Fibroblast of peridontal ligament (primary cell): ENCODE measurements around the gene UPB1.

Experiments
- DNase-seq: peaks from one replicate; pipeline ENCODE4 v3.0.0-alpha.2; 2010; ENCODE audit errors: extremely low read depth

The UPB1 gene

DNA sequence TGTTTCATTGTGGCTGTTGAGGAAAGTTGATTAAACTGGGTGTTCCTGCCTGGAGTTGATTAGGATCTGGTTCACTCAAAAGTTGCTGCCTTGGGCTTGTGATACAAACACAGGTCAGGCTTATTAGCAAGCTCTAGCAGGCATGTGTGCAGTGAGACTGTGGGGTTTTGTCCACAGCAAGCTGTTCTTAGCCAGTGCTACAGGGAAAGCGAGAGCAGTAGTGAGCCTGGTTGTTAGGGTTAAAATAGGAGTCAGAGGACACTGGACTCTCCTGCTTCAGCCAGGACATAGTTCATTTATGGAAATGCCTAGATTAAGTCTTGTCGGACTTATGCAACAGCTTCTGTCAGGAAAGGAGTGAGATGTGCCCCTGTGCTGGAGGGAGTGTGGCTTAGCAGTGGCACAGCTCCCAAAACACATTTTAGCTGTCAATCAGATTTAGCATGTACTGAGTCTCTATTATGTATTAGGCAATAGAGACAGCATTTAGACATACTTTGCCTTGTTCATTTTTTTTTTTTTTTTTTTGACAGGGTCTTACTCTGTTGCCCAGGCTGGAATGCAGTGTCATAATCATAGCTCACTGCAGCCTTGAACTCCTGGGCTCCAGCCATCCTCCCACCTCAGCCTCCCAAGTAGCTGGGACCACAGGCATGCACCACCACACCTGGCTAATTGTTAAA, 69.4 kb downstream of the UPB1 start:
- peak; percentile 29 for DNase-seq

GRCh38 chr22:24565077-24565476, 69.9 kb downstream of the UPB1 start:
- no peak for DNase-seq

- DNase-seq: no peak
Measured at GRCh38 chr22:24566899-24567511, 71.9 kb downstream of the UPB1 start.

DNA sequence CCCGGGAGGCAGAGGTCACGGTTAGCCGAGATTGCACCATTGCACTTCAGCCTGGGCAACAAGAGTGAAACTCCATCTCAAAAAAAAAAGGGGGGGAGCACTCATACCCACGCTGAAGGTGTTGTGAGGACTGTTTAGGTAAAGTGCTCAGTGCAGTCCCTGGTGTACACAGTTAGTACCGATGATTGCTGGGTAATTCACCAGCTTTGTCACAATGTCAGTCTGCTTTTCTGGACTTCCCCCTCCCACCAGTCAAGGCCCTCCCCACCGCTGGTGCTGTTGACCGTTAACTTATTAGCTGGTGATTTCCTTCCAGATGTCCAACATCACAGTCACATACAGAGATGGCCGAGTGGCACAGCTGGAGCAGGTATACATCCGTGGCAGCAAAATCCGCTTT, 72.5 kb downstream of the UPB1 start:
- no peak for DNase-seq

DNA sequence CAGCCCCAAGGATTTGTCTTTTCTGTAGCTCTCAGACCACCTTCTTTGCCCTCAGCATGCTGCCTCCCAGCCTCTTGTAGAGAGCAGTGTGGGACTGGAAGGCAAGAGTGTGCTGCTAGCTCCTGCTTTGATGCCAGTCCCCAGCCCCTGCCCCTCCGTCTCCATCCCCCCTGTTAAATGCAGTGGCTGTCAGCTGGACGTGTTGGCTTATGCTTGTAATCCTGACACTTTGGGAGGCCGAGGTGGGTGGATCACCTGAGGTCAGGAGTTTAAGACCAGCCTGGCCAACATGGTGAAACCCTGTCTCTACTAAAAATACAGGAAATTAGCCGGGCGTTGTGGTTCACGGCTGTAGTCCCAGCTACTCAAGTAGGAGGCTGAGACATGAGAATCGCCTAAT, 76.1 kb downstream of the UPB1 start:
- no peak for DNase-seq

DNA sequence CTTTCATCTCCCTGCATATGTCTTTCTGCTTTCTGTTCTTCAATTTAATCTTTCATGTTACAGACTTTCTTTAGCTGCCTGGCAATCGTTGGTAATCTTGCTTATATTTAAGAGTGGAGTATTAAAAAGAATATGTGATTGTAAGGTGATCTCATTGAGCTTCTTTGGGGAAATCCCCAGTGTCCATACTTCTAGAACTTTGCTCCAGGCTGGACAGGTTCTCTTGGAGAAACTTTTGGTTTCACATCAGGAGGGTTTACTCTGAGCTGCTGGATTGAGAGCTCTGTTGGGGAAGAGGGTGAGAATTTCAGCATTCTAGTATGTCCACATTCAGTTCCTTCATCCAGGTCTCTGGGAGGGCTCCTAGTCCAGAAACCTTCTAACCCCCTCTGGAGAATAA, 81.6 kb downstream of the UPB1 start:
- no peak for DNase-seq
